NCI-H1436 (cell line): ENCODE results near the gene SIGLEC7.

Experiments used
- DNase-seq: peaks from one replicate; lab custom pipeline; 2025; lab: John Stamatoyannopoulos, UW

Gene SIGLEC7

DNA sequence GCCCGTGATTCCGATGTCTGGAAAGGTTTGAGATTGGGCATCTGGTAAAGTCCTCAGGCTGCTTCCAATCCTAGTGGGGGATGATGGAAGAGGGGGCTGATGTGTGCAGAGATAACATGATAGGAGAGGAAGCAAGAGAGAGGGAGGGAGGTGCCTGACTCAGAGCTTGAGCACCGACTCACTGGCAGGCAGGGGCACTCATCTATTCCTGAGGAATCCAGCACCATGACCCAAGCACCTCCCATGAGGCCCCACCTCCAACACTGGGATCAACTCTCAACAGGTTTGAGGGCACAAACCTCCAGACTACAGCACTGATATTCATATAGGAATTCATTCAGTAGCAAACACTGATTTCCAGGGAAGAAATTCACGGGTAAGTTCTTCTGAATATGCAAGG is 23.0 kb upstream of the SIGLEC7 start:
- DNase-seq = no peak

DNA sequence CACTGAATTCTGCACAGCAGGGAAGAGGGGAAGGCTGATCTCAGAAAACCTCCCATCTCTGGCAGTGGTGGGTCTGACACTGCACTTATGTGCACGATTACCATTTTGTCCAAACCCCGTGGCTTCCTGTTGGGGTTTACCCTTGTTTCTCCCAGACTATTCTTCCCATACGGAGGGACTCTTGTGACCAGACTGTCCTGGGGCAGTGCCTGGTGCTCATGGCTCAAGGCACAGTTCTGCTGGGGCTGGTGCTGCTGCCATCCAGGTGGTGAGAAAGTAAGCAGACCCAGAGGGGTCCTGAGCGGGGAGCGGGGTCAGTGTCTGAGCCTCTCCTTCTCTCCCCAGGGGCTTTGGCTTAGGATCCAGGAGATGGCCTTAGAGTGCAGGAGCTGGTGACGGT is 22.5 kb upstream of the SIGLEC7 start:
- no peak for DNase-seq

- DNase-seq = no peak
Observed at GRCh38 chr19:51120160-51120559, 21.9 kb upstream of the SIGLEC7 start.

GRCh38 chr19:51121257-51121656 is 20.8 kb upstream of the SIGLEC7 start:
- no peak for DNase-seq

- no peak for DNase-seq
Observed at GRCh38 chr19:51122112-51122981, 19.8 kb upstream of the SIGLEC7 start.

GRCh38 chr19:51123381-51123800 is 18.7 kb upstream of the SIGLEC7 start:
- DNase-seq = no peak

DNA sequence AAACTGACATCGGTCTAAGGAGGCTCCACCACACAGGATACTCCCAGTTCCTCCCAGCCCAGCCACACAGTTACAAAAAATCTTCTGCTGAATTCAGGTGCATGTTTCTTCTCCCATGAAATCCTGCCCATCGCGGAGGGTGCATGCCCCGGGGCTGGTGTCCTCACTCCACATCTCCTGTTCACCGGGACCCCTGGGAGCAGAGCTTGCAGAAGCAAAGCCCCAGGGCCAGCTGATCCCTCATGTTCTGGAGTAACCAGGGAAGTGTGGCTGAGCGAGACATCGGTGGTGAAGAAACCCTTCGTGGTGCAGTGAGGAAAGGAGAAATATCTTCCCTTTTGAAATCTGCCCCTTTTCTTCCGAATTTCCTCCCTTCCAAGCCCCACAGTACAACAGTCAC is 18.3 kb upstream of the SIGLEC7 start:
- DNase-seq = no peak

DNA sequence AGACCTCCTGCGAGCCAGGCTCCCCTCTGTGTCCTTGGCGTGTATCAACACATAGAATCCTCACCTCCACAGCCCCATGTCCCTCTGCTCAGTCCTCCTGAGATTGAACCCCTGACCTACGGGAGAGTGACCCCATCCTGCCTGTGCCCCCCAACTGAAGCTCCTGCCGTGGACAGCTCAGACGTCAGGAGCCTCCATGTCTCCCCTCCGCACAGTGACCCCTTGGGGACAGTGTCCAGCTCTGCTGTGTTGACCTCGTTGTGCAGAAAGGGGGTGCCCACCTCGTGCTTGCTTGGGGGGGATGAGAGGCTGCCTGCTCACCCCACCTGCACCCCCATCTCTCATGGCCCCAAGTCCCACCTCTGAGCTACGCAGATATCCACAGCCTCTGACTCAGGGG is 17.9 kb upstream of the SIGLEC7 start:
- no peak for DNase-seq

- no peak for DNase-seq
Observed at GRCh38 chr19:51124729-51125128, 17.4 kb upstream of the SIGLEC7 start, which contains the start of gene SIGLEC9. Gene SIGLEC9 (plus strand): TSS chr19:51124906. CDS start chr19:51124975, 69 bp downstream.

GRCh38 chr19:51125421-51126075 is 16.6 kb upstream of the SIGLEC7 start:
- DNase-seq = no peak

- DNase-seq = no peak
Observed at GRCh38 chr19:51127032-51127431, 15.1 kb upstream of the SIGLEC7 start.

- DNase-seq = no peak
Observed at GRCh38 chr19:51127755-51128154, 14.3 kb upstream of the SIGLEC7 start.

DNA sequence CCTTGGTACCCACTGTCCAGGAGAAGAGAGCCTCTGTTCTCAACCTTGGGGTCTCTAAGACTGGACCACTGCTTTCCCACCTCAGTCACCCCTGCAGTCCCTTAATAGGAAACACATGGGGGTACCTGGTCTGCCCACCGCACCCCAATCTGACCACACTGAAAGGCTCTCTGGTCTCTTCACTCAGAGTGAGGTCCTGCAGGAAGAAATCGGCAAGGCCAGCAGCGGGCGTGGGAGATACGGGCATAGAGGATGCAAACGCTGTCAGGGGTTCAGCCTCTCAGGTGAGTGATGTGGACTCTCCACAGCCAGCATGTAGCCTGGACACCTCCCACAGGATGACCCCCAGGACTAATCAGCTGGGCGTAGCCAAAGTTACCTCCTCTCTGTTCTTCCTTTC is 13.9 kb upstream of the SIGLEC7 start:
- no peak for DNase-seq

DNA sequence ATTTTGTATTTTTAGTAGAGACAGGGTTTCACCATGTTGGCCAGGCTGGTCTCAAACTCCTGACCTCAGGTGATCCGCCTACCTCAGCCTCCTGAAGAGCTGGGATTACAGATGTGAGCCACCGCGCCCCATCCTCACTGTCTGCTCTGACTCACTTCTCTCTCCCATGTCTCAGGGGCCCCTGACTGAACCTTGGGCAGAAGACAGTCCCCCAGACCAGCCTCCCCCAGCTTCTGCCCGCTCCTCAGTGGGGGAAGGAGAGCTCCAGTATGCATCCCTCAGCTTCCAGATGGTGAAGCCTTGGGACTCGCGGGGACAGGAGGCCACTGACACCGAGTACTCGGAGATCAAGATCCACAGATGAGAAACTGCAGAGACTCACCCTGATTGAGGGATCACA is 12.4 kb upstream of the SIGLEC7 start:
- DNase-seq = no peak

- DNase-seq = no peak
Observed at GRCh38 chr19:51131780-51132680, 10.1 kb upstream of the SIGLEC7 start.

GRCh38 chr19:51135004-51135403 is 7.1 kb upstream of the SIGLEC7 start:
- DNase-seq = no peak

DNA sequence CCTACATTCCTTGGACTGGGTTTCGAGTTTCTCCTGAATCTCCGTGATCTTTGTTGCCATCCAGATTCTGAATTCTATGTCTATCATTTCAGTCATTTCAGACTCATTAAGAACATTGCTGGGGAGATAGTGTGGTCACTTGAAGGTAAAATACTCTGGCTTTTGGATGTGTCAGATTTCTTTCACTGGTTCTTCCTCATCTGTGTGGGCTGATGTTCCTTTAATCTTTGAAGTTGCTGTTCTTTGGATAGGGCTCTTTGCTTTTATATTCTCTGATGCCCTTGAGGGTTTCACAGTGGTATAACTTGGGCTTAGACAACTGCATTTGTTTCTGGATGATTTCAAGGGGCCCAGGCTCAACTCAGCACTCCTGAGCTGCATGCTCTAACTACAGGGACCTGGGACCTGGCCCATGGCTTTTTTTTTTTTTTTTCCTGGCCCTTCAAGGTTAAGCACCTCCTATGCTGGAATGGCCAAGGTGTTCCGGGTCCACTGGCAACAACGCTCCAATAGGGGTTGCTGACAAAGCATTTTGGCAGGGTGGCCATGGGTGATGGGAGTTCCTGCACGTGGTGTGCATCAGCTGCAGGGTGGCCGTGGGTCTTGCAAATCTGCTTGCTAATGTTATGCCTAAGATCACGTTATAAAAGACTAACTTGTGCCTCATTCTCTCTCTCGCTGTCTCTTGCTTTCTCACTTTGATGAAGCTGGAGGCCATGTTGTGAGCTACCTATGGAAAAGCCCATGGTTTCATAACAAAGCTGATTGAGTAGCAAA is 5.9 kb upstream of the SIGLEC7 start:
- DNase-seq = no peak

DNA sequence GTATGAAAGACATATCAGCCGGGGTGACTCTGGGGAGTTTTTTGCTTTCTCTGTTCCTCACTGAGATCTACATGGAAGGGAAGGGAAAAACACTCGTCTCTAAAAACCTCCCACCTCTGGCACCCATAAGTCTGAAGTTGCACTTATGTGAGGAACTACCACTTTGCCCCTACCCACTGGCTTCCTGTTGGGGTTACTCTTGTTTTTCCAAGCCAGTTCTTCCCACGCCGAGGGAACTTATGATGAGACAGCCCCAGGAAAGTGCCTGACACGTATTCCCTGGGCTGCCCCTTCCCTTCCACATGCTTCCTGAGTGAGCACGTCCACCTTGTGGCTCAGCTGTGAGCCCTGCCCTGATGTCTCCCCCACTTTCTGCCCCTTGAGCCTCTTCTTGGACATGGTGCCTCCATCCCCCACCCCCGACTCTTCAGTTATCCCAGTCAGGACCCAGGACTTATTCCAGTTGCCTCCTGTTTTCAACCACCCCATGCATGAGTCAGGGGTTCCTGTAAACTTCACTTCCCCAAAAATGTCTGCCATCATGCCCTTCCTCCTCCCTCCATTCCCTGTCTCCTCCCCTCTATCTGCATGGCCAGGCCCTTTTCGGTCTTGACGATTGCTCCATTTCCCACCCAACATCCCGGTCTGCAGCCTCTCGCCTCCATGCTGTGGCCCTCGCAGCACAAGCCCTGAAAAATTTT is 5.1 kb upstream of the SIGLEC7 start:
- no peak for DNase-seq

GRCh38 chr19:51137792-51138425 is 4.2 kb upstream of the SIGLEC7 start:
- no peak for DNase-seq

DNA sequence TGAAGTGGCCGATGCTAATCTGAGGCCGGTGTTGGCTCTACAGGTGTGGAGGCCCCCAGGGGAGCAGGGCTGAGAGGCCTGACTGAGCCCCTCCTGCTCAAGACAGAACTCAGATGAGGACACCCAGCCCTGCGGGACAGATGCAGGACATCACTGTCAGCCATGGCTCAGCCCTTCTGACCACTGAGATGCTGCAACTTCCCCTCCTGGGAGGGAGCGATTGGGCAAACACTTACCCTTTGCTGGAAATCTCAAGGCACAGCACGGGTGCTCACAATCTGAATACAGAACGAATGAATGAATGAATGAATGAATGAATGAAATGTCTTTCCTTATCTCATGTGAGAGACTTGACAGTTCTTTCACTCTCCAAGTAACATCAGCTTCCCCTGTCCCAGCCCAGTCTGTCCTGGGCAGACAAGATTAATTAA is 3.5 kb upstream of the SIGLEC7 start:
- DNase-seq = no peak
